Parathyroid adenoma (tissue), 2 donors: Measurements from ENCODE around the gene ZFHX2.

Experiments
- H2AFZ ChIP-seq: fragments of 300-600 bp; sonication (generic); one replicate; pipeline ENCODE4 v1.7.0; 2017; ENCODE audit warnings: antibody characterized with exemption, mild to moderate bottlenecking
- H3K27ac ChIP-seq: fragments of 300-600 bp; sonication (generic); one replicate; pipeline ENCODE4 v1.7.0; 2017
- H3K27me3 ChIP-seq: fragments of 300-600 bp; sonication (generic); one replicate; pipeline ENCODE4 v1.7.0; 2017; ENCODE audit warnings: low read length; ENCODE audit not compliant: control insufficient read depth, insufficient read depth
- H3K36me3 ChIP-seq: fragments of 300-600 bp; sonication (generic); one replicate; pipeline ENCODE4 v1.7.0; 2017; ENCODE audit warnings: low read length; ENCODE audit not compliant: control insufficient read depth, insufficient read depth
- H3K4me1 ChIP-seq: fragments of 300-600 bp; sonication (generic); one replicate; pipeline ENCODE4 v1.7.0; 2017; ENCODE audit warnings: control low read depth
- H3K4me2 ChIP-seq: fragments of 300-600 bp; sonication (generic); one replicate; pipeline ENCODE4 v1.7.0; 2017; ENCODE audit warnings: low read length
- H3K4me3 ChIP-seq: fragments of 300-600 bp; sonication (generic); one replicate; pipeline ENCODE4 v1.7.0; 2017; ENCODE audit warnings: low read depth, low read length
- H3K79me2 ChIP-seq: fragments of 300-600 bp; sonication (generic); one replicate; pipeline ENCODE4 v1.7.0; 2017; ENCODE audit warnings: control low read depth
- H3K9ac ChIP-seq: fragments of 300-600 bp; sonication (generic); one replicate; pipeline ENCODE4 v1.7.0; 2017; ENCODE audit warnings: mild to moderate bottlenecking
- H3K9me3 ChIP-seq: fragments of 300-600 bp; sonication (generic); one replicate; pipeline ENCODE4 v1.7.0; 2017; ENCODE audit warnings: low read length; ENCODE audit not compliant: control insufficient read depth
- CTCF ChIP-seq: fragments of 300-600 bp; sonication (generic); IDR thresholded peaks from one replicate; pipeline ENCODE4 v1.7.0; 2017; ENCODE audit warnings: antibody characterized with exemption, mild to moderate bottlenecking
- donor health status: primary hyperparathyroidism.

ZFHX2 gene

GRCh38 chr14:23555533-23555881 lies 3.9 kb upstream of the ZFHX2 start:
- Histone ChIP-seq H2AFZ (peak overlapping the region; percentile 99), H3K4me3 (peak overlapping the region; percentile 92), H3K4me1 (peaks cover 11% of the 10 kb centered on the region), H3K27me3 (no peaks in the 10 kb centered on the region), H3K9me3 (no peaks in the 10 kb centered on the region), H3K79me2 (no peaks in the 10 kb centered on the region), H3K27ac (peak overlapping the region; percentile 97), H3K4me2 (peak overlapping the region; percentile 92), H3K9ac (no peak overlapping the region), H3K36me3 (no peaks in the 10 kb centered on the region)
- TF ChIP-seq CTCF: no peak

GRCh38 chr14:23550812-23551265 lies 726 bp downstream of the ZFHX2 start:
- Histone ChIP-seq H3K27ac (peak overlapping the region; percentile 66), H3K9me3 (no peaks in the 10 kb centered on the region), H3K27me3 (no peaks in the 10 kb centered on the region), H3K4me3 (peak overlapping the region; percentile 80), H2AFZ (peak overlapping the region; percentile 94), H3K36me3 (no peaks in the 10 kb centered on the region), H3K9ac (peak overlapping the region; percentile 6), H3K4me1 (peaks cover 3% of the 10 kb centered on the region), H3K4me2 (peak overlapping the region; percentile 93), H3K79me2 (no peaks in the 10 kb centered on the region)
- no peak for TF ChIP-seq CTCF

- peaks cover 3% of the 10 kb centered on the region for H3K4me1 ChIP-seq
- peak overlapping the region; percentile 93 for H3K4me2 ChIP-seq
- H3K27ac ChIP-seq: no peak overlapping the region
- H3K4me3 ChIP-seq: peak overlapping the region; percentile 80
- TF ChIP-seq CTCF: no peak
- H3K9ac ChIP-seq: no peak overlapping the region
- H3K27me3 ChIP-seq: no peaks in the 10 kb centered on the region
- H3K9me3 ChIP-seq: no peaks in the 10 kb centered on the region
- peak overlapping the region; percentile 94 for H2AFZ ChIP-seq
- no peaks in the 10 kb centered on the region for H3K79me2 ChIP-seq
- no peaks in the 10 kb centered on the region for H3K36me3 ChIP-seq
Observed at GRCh38 chr14:23550131-23550811, 1.3 kb downstream of the ZFHX2 start.

- H3K79me2 ChIP-seq: peaks cover 1% of the 10 kb centered on the region
- no peak overlapping the region for H3K9ac ChIP-seq
- H3K4me1 ChIP-seq: peaks cover 9% of the 10 kb centered on the region
- no peak overlapping the region for H3K4me2 ChIP-seq
- peak overlapping the region; percentile 26 for H3K27ac ChIP-seq
- no peaks in the 10 kb centered on the region for H3K9me3 ChIP-seq
- no peak for TF ChIP-seq CTCF
- no peak overlapping the region for H3K4me3 ChIP-seq
- H3K27me3 ChIP-seq: no peaks in the 10 kb centered on the region
- no peaks in the 10 kb centered on the region for H3K36me3 ChIP-seq
- no peak overlapping the region for H2AFZ ChIP-seq
Observed at GRCh38 chr14:23548351-23549318, 2.9 kb downstream of the ZFHX2 start.
